ENCODE results near the gene PIAS1. TPM values are rescaled to one million over a fixed set of nuclear protein-coding genes. Genes with fewer than 3 reads are reported as not detected.

The PIAS1 gene
- total RNA-seq, 5 donors from 2014 or later (not counting 1 experiment from before 2014, with no cell fraction given), result 63.7 to 96.5 (median 70.3) TPM

DNA sequence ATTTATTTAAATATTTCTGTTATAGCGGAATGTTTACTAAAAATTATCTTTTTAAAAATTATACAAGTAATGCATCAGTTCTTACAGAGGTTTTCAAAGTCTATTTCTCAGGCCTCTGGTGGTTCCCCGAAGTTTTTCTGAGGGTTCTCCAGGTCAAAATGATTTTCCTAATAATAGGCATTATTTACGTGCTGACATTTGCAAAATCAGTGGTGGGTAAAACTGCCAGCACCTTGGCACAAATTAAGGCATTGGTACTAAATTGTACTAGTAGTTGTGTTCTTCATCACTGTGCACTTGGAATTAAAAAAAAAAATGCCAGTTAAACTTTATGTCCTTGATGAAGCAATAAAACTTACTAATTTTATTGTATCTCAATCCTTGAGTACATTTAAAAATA lies 9.5 kb downstream of the PIAS1 start:
- Histone ChIP-seq H3K27ac (ENCODE audit: low read length) (no peak overlapping the region), H3K4me1 (ENCODE audit: control insufficient read depth in 1 of 2, extremely low read depth in 1 of 2, insufficient read depth in 2 of 2, low read length in 2 of 2) (peaks cover 17 to 25% of the 10 kb centered on the region in 2 experiments), H3K9me3 (no peaks in the 10 kb centered on the region), H3K27me3 (replicated peaks in 1 of 2; ENCODE audit: control insufficient read depth in 2 of 2, extremely low read depth in 1 of 2, insufficient read depth in 2 of 2, low read length in 1 of 2) (no peaks in the 10 kb centered on the region), H3K4me3 (ENCODE audit: control insufficient read depth in 1 of 2, extremely low read depth in 1 of 2, low read length in 1 of 2) (no peak overlapping the region), H3K36me3 (ENCODE audit: control insufficient read depth in 2 of 2, extremely low read depth in 1 of 2, insufficient read depth in 1 of 2, low read length in 1 of 2) (peaks cover 0 to 8% of the 10 kb centered on the region in 2 donors)
- POLR2A ChIA-PET, result interaction anchor here in 1 of 2 donors (0.8 to 1.2 kb wide), 3 partner anchors 9 to 13 kb away, joined by 3 to 5 read pairs (median 3); partner anchors contain the start of gene PIAS1
- WGBS (ENCODE audit: insufficient coverage), result 93% methylated on average over 2 of the region's 3 CpGs
- H3K27me3 Mint-ChIP-seq, result no peaks in the 10 kb centered on the region
- H3K27ac Mint-ChIP-seq, result no peak overlapping the region
- H3K4me1 Mint-ChIP-seq, result peaks cover 63 to 74% (median 69%) of the 10 kb centered on the region in 3 donors
- CTCF ChIA-PET, result no interaction called here
- H3K9me3 Mint-ChIP-seq, result no peaks in the 10 kb centered on the region
- no peak for DNase-seq
- no peak overlapping the region for H3K4me3 Mint-ChIP-seq
- ATAC-seq (replicated peaks in 1 of 4), result no peak
- peaks cover 11% of the 10 kb centered on the region for H3K36me3 Mint-ChIP-seq

- ATAC-seq (replicated peaks in 1 of 4) (no peak), DNase-seq (no peak)
- H3K4me3 ChIP-seq (ENCODE audit: control insufficient read depth in 1 of 2, extremely low read depth in 1 of 2, low read length in 1 of 2), result no peak overlapping the region
- H3K4me3 Mint-ChIP-seq, result peak overlapping the region in 1 of 3 donors; percentile 1
- no peaks in the 10 kb centered on the region for H3K9me3 Mint-ChIP-seq
- no peak overlapping the region for H3K27ac Mint-ChIP-seq
- H3K27me3 ChIP-seq (replicated peaks in 1 of 2; ENCODE audit: control insufficient read depth in 2 of 2, extremely low read depth in 1 of 2, insufficient read depth in 2 of 2, low read length in 1 of 2), result no peaks in the 10 kb centered on the region
- H3K9me3 ChIP-seq, result no peaks in the 10 kb centered on the region
- 85% methylated on average over 4 of the region's 6 CpGs for WGBS (ENCODE audit: insufficient coverage)
- H3K4me1 ChIP-seq (ENCODE audit: control insufficient read depth in 1 of 2, extremely low read depth in 1 of 2, insufficient read depth in 2 of 2, low read length in 2 of 2), result peaks cover 2 to 12% of the 10 kb centered on the region in 2 experiments
- ChIA-PET CTCF (interaction anchor here in 1 of 2 donors (1.0 kb wide), 1 partner anchor 9 kb away, joined by 3 read pairs; no protein-coding TSS in a partner anchor), POLR2A (interaction anchor here in 1 of 2 donors (0.5 to 1.0 kb wide), 3 partner anchors 10 to 972 kb away, joined by 3 read pairs; no protein-coding TSS in a partner anchor)
- no peaks in the 10 kb centered on the region for H3K36me3 Mint-ChIP-seq
- H3K36me3 ChIP-seq (ENCODE audit: control insufficient read depth in 2 of 2, extremely low read depth in 1 of 2, insufficient read depth in 1 of 2, low read length in 1 of 2), result no peaks in the 10 kb centered on the region
- no peak overlapping the region for H3K27ac ChIP-seq (ENCODE audit: low read length)
- H3K27me3 Mint-ChIP-seq, result no peaks in the 10 kb centered on the region
- peaks cover 73 to 81% (median 80%) of the 10 kb centered on the region in 3 donors for H3K4me1 Mint-ChIP-seq
Observed at GRCh38 chr15:68073576-68074288, 19.6 kb downstream of the PIAS1 start.

DNA sequence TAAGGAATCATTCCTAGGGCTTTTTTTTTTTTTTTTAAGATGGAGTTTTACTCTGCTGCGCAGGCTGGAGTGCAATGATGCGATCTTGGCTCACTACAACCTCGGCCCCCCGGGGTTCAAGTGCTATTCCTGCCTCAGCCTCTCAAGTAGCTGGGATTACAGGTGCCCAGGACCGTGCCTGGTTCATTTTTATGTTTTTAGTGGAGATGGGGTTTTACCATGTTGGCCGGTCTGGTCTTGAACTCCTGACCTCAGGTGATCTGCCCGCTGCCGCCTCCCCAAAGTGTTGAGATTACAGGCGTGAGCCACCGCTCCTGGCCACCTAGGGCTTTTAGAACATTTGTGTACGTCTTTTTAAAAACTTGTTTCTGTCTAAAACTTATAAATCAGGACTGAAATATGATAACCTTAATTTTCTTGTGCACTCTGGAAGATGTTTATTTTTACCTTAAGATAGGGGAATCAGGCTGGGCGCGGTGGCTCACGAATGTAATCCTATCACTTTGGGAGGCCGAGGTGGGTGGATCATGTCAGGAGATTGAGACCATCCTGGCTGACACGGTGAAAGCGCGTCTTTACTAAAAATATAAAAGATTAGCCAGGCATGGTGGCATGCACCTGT lies 21.8 kb downstream of the PIAS1 start:
- no peaks in the 10 kb centered on the region for H3K27me3 Mint-ChIP-seq
- no peaks in the 10 kb centered on the region for H3K36me3 Mint-ChIP-seq
- Histone ChIP-seq H3K4me1 (ENCODE audit: control insufficient read depth in 1 of 2, extremely low read depth in 1 of 2, insufficient read depth in 2 of 2, low read length in 2 of 2) (peaks cover 7 to 19% of the 10 kb centered on the region in 2 experiments), H3K36me3 (ENCODE audit: control insufficient read depth in 2 of 2, extremely low read depth in 1 of 2, insufficient read depth in 1 of 2, low read length in 1 of 2) (peaks cover 3 to 5% of the 10 kb centered on the region in 2 donors), H3K4me3 (ENCODE audit: control insufficient read depth in 1 of 2, extremely low read depth in 1 of 2, low read length in 1 of 2) (no peak overlapping the region), H3K27me3 (replicated peaks in 1 of 2; ENCODE audit: control insufficient read depth in 2 of 2, extremely low read depth in 1 of 2, insufficient read depth in 2 of 2, low read length in 1 of 2) (no peaks in the 10 kb centered on the region), H3K9me3 (no peaks in the 10 kb centered on the region), H3K27ac (ENCODE audit: low read length) (no peak overlapping the region)
- ATAC-seq (replicated peaks in 1 of 4) (no peak), DNase-seq (no peak)
- no peak overlapping the region for H3K27ac Mint-ChIP-seq
- ChIA-PET POLR2A (no interaction called here), CTCF (no interaction called here)
- H3K4me3 Mint-ChIP-seq, result peak overlapping the region in 1 of 3 donors; percentile 22
- no peaks in the 10 kb centered on the region for H3K9me3 Mint-ChIP-seq
- 100% methylated on average over 5 of the region's 18 CpGs for WGBS (ENCODE audit: insufficient coverage)
- H3K4me1 Mint-ChIP-seq, result peaks cover 74 to 81% (median 76%) of the 10 kb centered on the region in 3 donors

DNA sequence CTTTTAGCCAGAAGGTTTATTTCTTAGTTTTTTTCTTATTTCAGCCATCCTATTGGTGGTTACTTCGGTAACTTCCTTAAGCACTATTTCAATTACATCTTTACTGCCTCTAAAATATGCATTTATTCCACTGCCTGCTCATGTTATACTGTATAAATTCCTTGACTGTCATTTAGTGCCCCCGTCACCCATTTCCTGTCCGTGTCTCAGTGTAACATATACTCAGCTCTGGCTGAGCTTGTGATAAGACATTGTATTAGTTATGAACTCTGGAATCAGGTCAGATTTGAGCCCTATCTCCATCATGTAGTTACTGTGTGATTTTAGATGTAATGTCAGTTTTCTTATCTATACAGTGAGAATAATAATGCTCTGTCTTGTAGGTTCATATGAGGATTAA lies 24.2 kb downstream of the PIAS1 start:
- no CpG with 5 or more reads among the region's 3 CpGs for WGBS (ENCODE audit: insufficient coverage)
- Histone ChIP-seq H3K36me3 (ENCODE audit: control insufficient read depth in 2 of 2, extremely low read depth in 1 of 2, insufficient read depth in 1 of 2, low read length in 1 of 2) (peaks cover 3 to 5% of the 10 kb centered on the region in 2 donors), H3K4me1 (ENCODE audit: control insufficient read depth in 1 of 2, extremely low read depth in 1 of 2, insufficient read depth in 2 of 2, low read length in 2 of 2) (peaks cover 15 to 17% of the 10 kb centered on the region in 2 experiments), H3K27me3 (replicated peaks in 1 of 2; ENCODE audit: control insufficient read depth in 2 of 2, extremely low read depth in 1 of 2, insufficient read depth in 2 of 2, low read length in 1 of 2) (no peaks in the 10 kb centered on the region), H3K27ac (ENCODE audit: low read length) (no peak overlapping the region), H3K4me3 (ENCODE audit: control insufficient read depth in 1 of 2, extremely low read depth in 1 of 2, low read length in 1 of 2) (no peak overlapping the region), H3K9me3 (no peaks in the 10 kb centered on the region)
- POLR2A ChIA-PET, result no interaction called here
- no peaks in the 10 kb centered on the region for H3K36me3 Mint-ChIP-seq
- CTCF ChIA-PET, result no interaction called here
- ATAC-seq (replicated peaks in 1 of 4) (peak in 2 of 4 experiments; percentile 46 to 48), DNase-seq (no peak)
- H3K9me3 Mint-ChIP-seq, result no peaks in the 10 kb centered on the region
- peaks cover 80 to 89% (median 82%) of the 10 kb centered on the region in 3 donors for H3K4me1 Mint-ChIP-seq
- peak overlapping the region in 1 of 3 donors; percentile 9 for H3K4me3 Mint-ChIP-seq
- no peak overlapping the region for H3K27ac Mint-ChIP-seq
- H3K27me3 Mint-ChIP-seq, result no peaks in the 10 kb centered on the region

DNA sequence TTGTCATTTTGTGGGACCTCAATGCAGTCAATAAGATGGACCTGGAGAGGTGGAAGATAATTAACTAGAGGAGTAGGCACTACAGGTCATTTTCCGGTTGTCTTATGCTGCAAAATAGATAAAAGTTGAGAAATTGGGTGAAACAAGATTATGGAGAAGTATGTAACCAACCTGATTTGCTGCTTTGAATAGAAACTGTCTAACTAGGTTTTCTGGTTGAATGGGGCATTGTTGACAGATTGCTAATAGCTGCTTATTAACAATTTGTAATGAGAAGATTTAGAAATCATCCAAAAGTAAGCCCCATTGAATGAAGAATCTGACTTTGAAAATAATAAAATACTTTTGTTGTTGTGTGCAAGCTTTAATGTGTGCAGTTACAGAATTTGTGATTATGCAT lies 26.2 kb downstream of the PIAS1 start:
- no peak overlapping the region for H3K27ac ChIP-seq (ENCODE audit: low read length)
- peaks cover 3 to 5% of the 10 kb centered on the region in 2 donors for H3K36me3 ChIP-seq (ENCODE audit: control insufficient read depth in 2 of 2, extremely low read depth in 1 of 2, insufficient read depth in 1 of 2, low read length in 1 of 2)
- peak overlapping the region in 2 of 3 donors; percentile 0 to 11 for H3K4me3 Mint-ChIP-seq
- H3K36me3 Mint-ChIP-seq, result no peaks in the 10 kb centered on the region
- no peaks in the 10 kb centered on the region for H3K27me3 Mint-ChIP-seq
- no peak overlapping the region for H3K4me3 ChIP-seq (ENCODE audit: control insufficient read depth in 1 of 2, extremely low read depth in 1 of 2, low read length in 1 of 2)
- DNase-seq (no peak), ATAC-seq (replicated peaks in 1 of 4) (no peak)
- no peaks in the 10 kb centered on the region for H3K9me3 Mint-ChIP-seq
- POLR2A ChIA-PET, result no interaction called here
- WGBS (ENCODE audit: insufficient coverage), result 91% methylated on average over 1 of the region's 1 CpG
- peaks cover 15 to 17% of the 10 kb centered on the region in 2 experiments for H3K4me1 ChIP-seq (ENCODE audit: control insufficient read depth in 1 of 2, extremely low read depth in 1 of 2, insufficient read depth in 2 of 2, low read length in 2 of 2)
- H3K27me3 ChIP-seq (replicated peaks in 1 of 2; ENCODE audit: control insufficient read depth in 2 of 2, extremely low read depth in 1 of 2, insufficient read depth in 2 of 2, low read length in 1 of 2), result no peaks in the 10 kb centered on the region
- no peaks in the 10 kb centered on the region for H3K9me3 ChIP-seq
- CTCF ChIA-PET, result no interaction called here
- no peak overlapping the region for H3K27ac Mint-ChIP-seq
- H3K4me1 Mint-ChIP-seq, result peaks cover 84 to 96% (median 88%) of the 10 kb centered on the region in 3 donors

GRCh38 chr15:68080783-68081182 lies 26.7 kb downstream of the PIAS1 start:
- H3K27me3 ChIP-seq (replicated peaks in 1 of 2; ENCODE audit: control insufficient read depth in 2 of 2, extremely low read depth in 1 of 2, insufficient read depth in 2 of 2, low read length in 1 of 2), result no peaks in the 10 kb centered on the region
- CTCF ChIA-PET, result no interaction called here
- peaks cover 84 to 96% (median 88%) of the 10 kb centered on the region in 3 donors for H3K4me1 Mint-ChIP-seq
- ATAC-seq (replicated peaks in 1 of 4) (no peak), DNase-seq (no peak)
- H3K4me1 ChIP-seq (ENCODE audit: control insufficient read depth in 1 of 2, extremely low read depth in 1 of 2, insufficient read depth in 2 of 2, low read length in 2 of 2), result peaks cover 13 to 17% of the 10 kb centered on the region in 2 experiments
- H3K36me3 Mint-ChIP-seq, result no peaks in the 10 kb centered on the region
- peaks cover 3 to 5% of the 10 kb centered on the region in 2 donors for H3K36me3 ChIP-seq (ENCODE audit: control insufficient read depth in 2 of 2, extremely low read depth in 1 of 2, insufficient read depth in 1 of 2, low read length in 1 of 2)
- 75% methylated on average over 1 of the region's 3 CpGs for WGBS (ENCODE audit: insufficient coverage)
- no peak overlapping the region for H3K4me3 ChIP-seq (ENCODE audit: control insufficient read depth in 1 of 2, extremely low read depth in 1 of 2, low read length in 1 of 2)
- H3K4me3 Mint-ChIP-seq, result peak overlapping the region in 1 of 3 donors; percentile 51
- H3K27ac ChIP-seq (ENCODE audit: low read length), result no peak overlapping the region
- H3K27ac Mint-ChIP-seq, result peak overlapping the region in 1 of 2 donors; percentile 70
- H3K27me3 Mint-ChIP-seq, result no peaks in the 10 kb centered on the region
- no peaks in the 10 kb centered on the region for H3K9me3 ChIP-seq
- POLR2A ChIA-PET, result no interaction called here
- no peaks in the 10 kb centered on the region for H3K9me3 Mint-ChIP-seq
